ENCODE results near the gene POT1. TPM values are rescaled to one million over a fixed set of nuclear protein-coding genes. Genes with fewer than 3 reads are reported as not detected.

The POT1 gene
- polyA plus RNA-seq, 1 experiment: 12.0 TPM

- no peak for TF ChIP-seq CTCF (IDR thresholded peaks at IDR 0.05; ENCODE audit: insufficient read depth, low read depth, low read length)
- ChIA-PET POLR2A (no interaction called here), CTCF (interaction anchor here (2.0 kb wide), 1 partner anchor 13 kb away, joined by 5 read pairs; no protein-coding TSS in a partner anchor)
Measured at GRCh38 chr7:124879771-124880170, 49.9 kb downstream of the POT1 start.

GRCh38 chr7:124879103-124879502, 50.5 kb downstream of the POT1 start:
- ChIA-PET POLR2A (no interaction called here), CTCF (interaction anchor here (2.0 kb wide), 1 partner anchor 13 kb away, joined by 5 read pairs; no protein-coding TSS in a partner anchor)
- Histone ChIP-seq H3K36me3 (ENCODE audit: control insufficient read depth, insufficient read depth, low read length) (no peaks in the 10 kb centered on the region), H3K4me3 (ENCODE audit: low read depth, low read length) (no peak overlapping the region), H3K27me3 (ENCODE audit: control insufficient read depth, insufficient read depth, low read length) (no peaks in the 10 kb centered on the region)
- DNase-seq (ENCODE audit: low read depth): no peak
- no peak for TF ChIP-seq CTCF (IDR thresholded peaks at IDR 0.05; ENCODE audit: insufficient read depth, low read depth, low read length)

More at GRCh38 chr7:124879771-124880170, 49.9 kb downstream of the POT1 start:
- H3K4me3 ChIP-seq (ENCODE audit: low read depth, low read length): no peak overlapping the region
- DNase-seq (ENCODE audit: low read depth): no peak
- H3K36me3 ChIP-seq (ENCODE audit: control insufficient read depth, insufficient read depth, low read length): no peaks in the 10 kb centered on the region
- H3K27me3 ChIP-seq (ENCODE audit: control insufficient read depth, insufficient read depth, low read length): no peaks in the 10 kb centered on the region

- no peak for TF ChIP-seq CTCF (IDR thresholded peaks at IDR 0.05; ENCODE audit: insufficient read depth, low read depth, low read length)
- ChIA-PET POLR2A (no interaction called here), CTCF (interaction anchor here (1.2 kb wide), 1 partner anchor 11 kb away, joined by 3 read pairs; no protein-coding TSS in a partner anchor)
- H3K4me3 ChIP-seq (ENCODE audit: low read depth, low read length): no peak overlapping the region
- no peaks in the 10 kb centered on the region for H3K36me3 ChIP-seq (ENCODE audit: control insufficient read depth, insufficient read depth, low read length)
- no peak for DNase-seq (ENCODE audit: low read depth)
- no peaks in the 10 kb centered on the region for H3K27me3 ChIP-seq (ENCODE audit: control insufficient read depth, insufficient read depth, low read length)
Measured at GRCh38 chr7:124874644-124875163, 54.9 kb downstream of the POT1 start.

GRCh38 chr7:124857672-124858235, 71.9 kb downstream of the POT1 start:
- no peak for TF ChIP-seq CTCF (IDR thresholded peaks at IDR 0.05; ENCODE audit: insufficient read depth, low read depth, low read length)
- Histone ChIP-seq H3K27me3 (ENCODE audit: control insufficient read depth, insufficient read depth, low read length) (no peaks in the 10 kb centered on the region), H3K36me3 (ENCODE audit: control insufficient read depth, insufficient read depth, low read length) (no peaks in the 10 kb centered on the region), H3K4me3 (ENCODE audit: low read depth, low read length) (no peak overlapping the region)
- POLR2A ChIA-PET: no interaction called here
- DNase-seq (ENCODE audit: low read depth): no peak
- CTCF ChIA-PET: interaction anchor here (0.6 to 1.4 kb wide), 4 partner anchors 15 to 756 kb away, joined by 3 to 4 read pairs (median 4); no protein-coding TSS in a partner anchor

GRCh38 chr7:124856299-124856888, 73.2 kb downstream of the POT1 start:
- Histone ChIP-seq H3K27me3 (ENCODE audit: control insufficient read depth, insufficient read depth, low read length) (no peaks in the 10 kb centered on the region), H3K4me3 (ENCODE audit: low read depth, low read length) (no peak overlapping the region), H3K36me3 (ENCODE audit: control insufficient read depth, insufficient read depth, low read length) (no peaks in the 10 kb centered on the region)
- POLR2A ChIA-PET: no interaction called here
- CTCF ChIA-PET: interaction anchor here (1.0 to 2.5 kb wide), 5 partner anchors 10 to 702 kb away, joined by 3 to 9 read pairs (median 3); no protein-coding TSS in a partner anchor
- TF ChIP-seq CTCF (IDR thresholded peaks at IDR 0.05; ENCODE audit: insufficient read depth, low read depth, low read length): peak; percentile 70
- peak; percentile 8 for DNase-seq (ENCODE audit: low read depth)

Measured in BJ (cell line).